Activated CD8-positive, alpha-beta T cell treated with anti-CD3 and anti-CD28 coated beads, Interleukin-2, amount 10 ng/mL, durations not matched to agents 7 days and 5 days (primary cell): ENCODE measurements around the gene MORC2. TPM values are rescaled to one million over a fixed set of nuclear protein-coding genes. Genes with fewer than 3 reads are reported as not detected.

Experiments used
- ATAC-seq: fragments of 150-1000 bp; cut with Tn5 transposase; one replicate; pipeline ENCODE4 v1.10.0; 2021; ENCODE audit warnings: moderate library complexity
- CTCF ChIA-PET: fragments of 350-600 bp; sonication (Branson Sonifier 250); formaldehyde crosslinking; loops from one replicate; lab custom pipeline; 2021; ENCODE audit warnings: antibody characterized with exemption; lab: Charles Lee
- POLR2A ChIA-PET: fragments of 350-600 bp; sonication (Branson Sonifier 250); formaldehyde crosslinking; loops from one replicate; lab custom pipeline; 2021; ENCODE audit warnings: antibody characterized with exemption; lab: Charles Lee
- DNase-seq: peaks from one replicate; pipeline ENCODE4 v3.0.0-alpha.2; 2020
- H3K27ac Mint-ChIP-seq: one replicate; pipeline ENCODE4 v1.8.0; 2021; ENCODE audit warnings: mild to moderate bottlenecking, mixed read lengths
- H3K27me3 Mint-ChIP-seq: one replicate; pipeline ENCODE4 v1.8.0; 2021; ENCODE audit warnings: low read depth, mixed read lengths
- H3K36me3 Mint-ChIP-seq: one replicate; pipeline ENCODE4 v1.8.0; 2021; ENCODE audit warnings: low read depth, mixed read lengths
- H3K4me1 Mint-ChIP-seq: one replicate; pipeline ENCODE4 v1.8.0; 2021; ENCODE audit warnings: low read depth, mixed read lengths
- H3K4me3 Mint-ChIP-seq: one replicate; pipeline ENCODE4 v1.8.0; 2021; ENCODE audit warnings: mild to moderate bottlenecking, mixed read lengths
- H3K9me3 Mint-ChIP-seq: one replicate; pipeline ENCODE4 v1.8.0; 2022; ENCODE audit warnings: mixed read lengths; ENCODE audit not compliant: insufficient read depth
- total RNA-seq, 2 experiments: library from RNA; stranded (reverse); gene quantifications; one replicate each; pipeline ENCODE4 v1.2.3, GENCODE V29; 2021

The MORC2 gene
- total RNA-seq, 2 experiments from 2014 or later = 31.3 to 31.5 TPM

DNA sequence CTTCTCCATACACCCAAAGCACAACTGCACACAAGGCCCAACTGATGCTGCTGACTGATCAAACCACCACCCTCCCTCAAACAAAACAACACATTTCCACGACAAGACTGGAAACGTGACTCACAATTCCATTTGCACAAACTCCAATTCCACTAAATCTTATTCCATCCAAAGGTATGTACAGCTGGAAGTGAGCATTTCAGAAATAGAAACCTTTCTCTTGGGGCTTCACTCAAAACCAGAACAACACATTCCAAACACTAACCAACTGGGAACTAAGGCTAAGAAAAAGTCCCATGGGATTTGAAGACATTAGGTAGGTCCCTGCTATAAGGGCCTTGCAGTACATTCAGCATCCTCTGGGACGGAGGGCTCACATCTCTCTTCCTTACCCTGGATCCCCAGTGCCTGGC lies 19.6 kb downstream of the MORC2 start:
- Mint-ChIP-seq H3K4me1 (peaks cover 46% of the 10 kb centered on the region), H3K36me3 (peaks cover 57% of the 10 kb centered on the region), H3K9me3 (no peaks in the 10 kb centered on the region), H3K27me3 (no peaks in the 10 kb centered on the region), H3K27ac (no peak overlapping the region), H3K4me3 (no peak overlapping the region)
- no peak for ATAC-seq
- ChIA-PET CTCF (interaction anchor here (0.8 to 1.7 kb wide), 5 partner anchors 17 to 136 kb away, joined by 3 to 4 read pairs (median 3); no protein-coding TSS in a partner anchor), POLR2A (no interaction called here)
- DNase-seq = no peak

DNA sequence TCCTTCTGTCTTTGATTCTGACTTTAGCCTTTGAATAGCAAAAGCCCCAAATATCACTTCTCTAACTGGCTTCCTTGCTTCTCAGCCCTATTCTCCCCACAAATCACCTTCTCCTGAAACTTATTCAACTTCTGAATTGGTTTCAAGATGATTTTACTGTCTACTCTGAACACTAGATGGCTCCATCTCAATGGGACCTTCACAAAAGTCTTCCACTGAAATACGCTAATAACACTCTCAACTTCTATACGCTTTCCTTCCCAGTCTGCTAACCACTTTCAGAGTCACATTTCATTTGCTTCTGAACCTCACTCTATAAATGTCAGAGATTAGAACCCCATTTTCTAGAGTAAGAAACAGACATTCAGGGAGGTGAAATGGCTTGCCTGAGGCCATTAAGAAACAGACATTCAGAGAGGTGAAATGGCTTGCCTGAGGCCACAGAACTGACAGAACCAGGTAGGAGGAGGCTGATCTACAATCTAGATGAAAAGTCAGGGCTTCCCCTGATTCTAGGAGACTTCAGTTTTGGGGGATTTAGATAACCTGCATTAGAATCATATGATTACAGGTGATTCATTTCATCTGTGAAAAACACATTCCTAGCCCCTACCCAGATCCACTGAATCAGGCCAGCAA lies 20.6 kb downstream of the MORC2 start:
- ChIA-PET POLR2A (no interaction called here), CTCF (interaction anchor here (0.8 to 2.8 kb wide), 7 partner anchors 18 to 137 kb away, joined by 3 to 37 read pairs (median 3); partner anchors contain the start of genes MORC2 and TUG1)
- H3K9me3 Mint-ChIP-seq = no peaks in the 10 kb centered on the region
- DNase-seq (no peak), ATAC-seq (no peak)
- no peaks in the 10 kb centered on the region for H3K27me3 Mint-ChIP-seq
- no peak overlapping the region for H3K4me3 Mint-ChIP-seq
- H3K27ac Mint-ChIP-seq = no peak overlapping the region
- peaks cover 62% of the 10 kb centered on the region for H3K36me3 Mint-ChIP-seq
- peaks cover 55% of the 10 kb centered on the region for H3K4me1 Mint-ChIP-seq

DNA sequence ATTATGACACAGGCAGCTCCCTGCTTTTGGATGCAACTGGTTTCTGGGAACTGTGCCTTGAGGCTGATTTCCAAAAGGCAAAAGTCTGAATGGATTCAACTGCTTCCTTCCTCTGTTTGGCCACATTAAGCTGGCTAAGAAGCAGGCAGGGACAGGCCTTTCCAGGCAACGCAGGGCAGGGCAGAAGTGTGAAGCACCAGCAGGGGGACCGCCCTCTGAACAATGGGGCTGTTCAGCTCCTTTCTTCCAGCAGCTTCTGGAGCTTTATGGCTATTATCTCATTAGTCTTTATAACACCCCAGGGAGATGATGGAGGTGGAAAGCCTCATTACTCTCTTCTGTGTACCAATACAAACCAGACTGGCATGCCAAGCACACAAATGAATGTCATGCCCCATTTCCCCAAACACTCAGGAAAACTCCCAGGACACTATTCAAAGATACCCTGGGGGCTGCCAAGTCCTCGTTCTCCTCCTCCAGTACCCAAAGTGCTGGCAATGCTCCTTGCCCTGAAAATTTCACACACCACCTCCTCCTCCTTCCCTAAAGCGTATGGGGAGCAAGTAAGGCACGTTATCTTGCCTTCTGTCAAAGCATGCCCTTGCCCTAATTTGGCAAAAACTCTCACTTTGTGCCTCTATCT lies 21.3 kb downstream of the MORC2 start:
- DNase-seq = no peak
- Mint-ChIP-seq H3K36me3 (peaks cover 60% of the 10 kb centered on the region), H3K27me3 (no peaks in the 10 kb centered on the region), H3K9me3 (no peaks in the 10 kb centered on the region), H3K4me1 (peaks cover 54% of the 10 kb centered on the region), H3K4me3 (no peak overlapping the region), H3K27ac (no peak overlapping the region)
- CTCF ChIA-PET = interaction anchor here (0.9 to 2.8 kb wide), 5 partner anchors 19 to 137 kb away, joined by 3 to 37 read pairs (median 9); partner anchors contain the start of genes MORC2 and TUG1
- ATAC-seq = no peak
- POLR2A ChIA-PET = interaction anchor here (1.5 to 2.9 kb wide), 2 partner anchors 22 to 24 kb away, joined by 4 to 23 read pairs; partner anchors contain the start of genes MORC2 and TUG1

DNA sequence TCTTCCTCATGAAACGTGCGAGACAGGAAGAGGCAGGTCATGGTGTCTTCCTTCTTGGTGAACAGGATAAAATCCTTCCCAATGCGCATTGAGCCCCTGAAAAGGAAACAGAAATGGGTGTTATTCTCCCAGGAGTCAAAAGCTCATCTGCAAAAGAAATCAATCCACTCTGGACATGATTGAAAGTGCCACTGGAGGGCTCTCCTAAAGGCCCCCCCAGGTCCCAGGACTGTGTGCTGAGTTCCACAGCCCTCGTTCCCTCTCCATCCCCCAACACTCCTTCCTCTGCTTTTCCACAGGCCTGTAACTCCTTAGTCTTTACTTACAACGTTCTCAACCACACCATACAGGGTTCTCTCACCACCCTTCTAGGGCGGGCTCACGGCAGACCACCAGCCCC lies 22.2 kb downstream of the MORC2 start:
- Mint-ChIP-seq H3K27ac (peak overlapping the region; percentile 56), H3K27me3 (no peaks in the 10 kb centered on the region), H3K36me3 (peaks cover 67% of the 10 kb centered on the region), H3K9me3 (no peaks in the 10 kb centered on the region), H3K4me1 (peaks cover 55% of the 10 kb centered on the region), H3K4me3 (no peak overlapping the region)
- no peak for ATAC-seq
- ChIA-PET POLR2A (interaction anchor here (1.5 to 2.9 kb wide), 2 partner anchors 23 to 25 kb away, joined by 4 to 23 read pairs; partner anchors contain the start of genes MORC2 and TUG1), CTCF (interaction anchor here (0.9 to 2.8 kb wide), 7 partner anchors 20 to 161 kb away, joined by 3 to 37 read pairs (median 5); partner anchors contain the start of genes MORC2, SELENOM and TUG1)
- no peak for DNase-seq

DNA sequence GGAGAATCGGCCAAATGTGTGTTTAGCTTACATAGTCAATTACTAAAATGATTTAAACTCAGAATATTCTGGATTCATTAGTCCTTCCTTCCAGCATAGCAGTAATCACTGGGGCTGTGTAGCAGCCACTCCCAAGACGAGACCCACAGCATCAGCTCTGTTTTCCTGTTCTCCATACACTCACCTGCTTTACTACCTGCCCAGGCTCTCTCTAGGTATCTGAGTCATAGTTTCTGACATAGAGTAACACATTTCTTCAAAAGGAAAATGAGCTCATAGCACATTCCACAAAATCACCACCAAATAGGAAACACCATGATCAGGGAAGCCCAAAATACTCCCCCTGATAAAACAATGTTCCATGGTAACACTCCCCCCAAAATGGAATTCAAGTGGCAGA lies 22.9 kb downstream of the MORC2 start:
- H3K4me1 Mint-ChIP-seq = peaks cover 57% of the 10 kb centered on the region
- peaks cover 67% of the 10 kb centered on the region for H3K36me3 Mint-ChIP-seq
- POLR2A ChIA-PET = interaction anchor here (1.5 to 2.9 kb wide), 2 partner anchors 23 to 26 kb away, joined by 4 to 23 read pairs; partner anchors contain the start of genes MORC2 and TUG1
- H3K9me3 Mint-ChIP-seq = no peaks in the 10 kb centered on the region
- no peak for ATAC-seq
- DNase-seq = no peak
- H3K4me3 Mint-ChIP-seq = no peak overlapping the region
- CTCF ChIA-PET = interaction anchor here (0.8 to 2.8 kb wide), 6 partner anchors 20 to 311 kb away, joined by 3 to 37 read pairs (median 4); partner anchors contain the start of genes SELENOM and TUG1
- H3K27me3 Mint-ChIP-seq = no peaks in the 10 kb centered on the region
- peak overlapping the region; percentile 56 for H3K27ac Mint-ChIP-seq

DNA sequence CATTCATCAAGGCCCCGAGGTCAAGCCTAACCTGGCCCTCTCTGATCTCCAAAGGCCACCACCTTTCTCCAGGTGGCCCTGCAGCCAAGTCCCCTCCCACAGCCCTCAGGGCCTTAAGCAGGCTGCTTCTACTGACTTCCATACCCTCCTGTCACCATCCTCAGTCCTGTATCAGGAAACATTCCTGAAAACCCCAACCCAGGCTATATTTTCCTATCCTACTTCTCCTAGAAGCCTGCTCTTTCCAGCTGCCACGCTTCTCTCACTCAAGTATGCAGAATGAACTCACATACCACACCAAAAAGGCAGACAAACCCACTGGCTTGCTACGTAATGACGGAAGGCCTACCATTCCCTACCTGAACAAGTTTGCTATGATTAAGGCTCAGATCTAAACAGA lies 23.6 kb downstream of the MORC2 start:
- no peaks in the 10 kb centered on the region for H3K9me3 Mint-ChIP-seq
- DNase-seq (no peak), ATAC-seq (no peak)
- H3K27me3 Mint-ChIP-seq = no peaks in the 10 kb centered on the region
- peak overlapping the region; percentile 53 for H3K27ac Mint-ChIP-seq
- H3K4me3 Mint-ChIP-seq = no peak overlapping the region
- H3K4me1 Mint-ChIP-seq = peaks cover 63% of the 10 kb centered on the region
- CTCF ChIA-PET = interaction anchor here (0.8 to 2.8 kb wide), 4 partner anchors 21 to 310 kb away, joined by 3 to 37 read pairs (median 9); partner anchors contain the start of gene SELENOM
- POLR2A ChIA-PET = interaction anchor here (2.9 kb wide), 1 partner anchor 24 kb away, joined by 23 read pairs; the partner anchor contains the start of genes MORC2 and TUG1
- H3K36me3 Mint-ChIP-seq = peaks cover 71% of the 10 kb centered on the region

DNA sequence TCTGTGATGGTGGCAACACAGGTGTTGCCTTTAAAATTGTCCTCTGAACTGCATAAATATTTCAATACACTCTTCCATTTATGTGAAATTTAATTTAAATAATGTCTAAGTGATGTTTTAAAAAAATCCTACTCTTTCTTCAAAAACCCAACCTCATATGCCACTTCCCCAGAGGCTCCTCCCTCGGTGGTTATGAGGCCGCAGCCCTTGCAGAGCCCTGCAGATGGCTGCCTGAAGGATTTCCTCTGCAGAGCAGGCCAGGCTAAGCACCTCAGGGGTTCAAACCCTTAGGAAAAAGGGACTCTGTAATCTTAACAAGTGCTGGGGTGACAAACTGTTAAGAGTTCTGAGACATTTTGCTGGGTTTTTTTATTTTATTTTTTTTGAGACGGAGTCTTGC lies 25.2 kb downstream of the MORC2 start:
- ChIA-PET POLR2A (interaction anchor here (1.3 kb wide), 1 partner anchor 25 kb away, joined by 5 read pairs; the partner anchor contains the start of genes MORC2 and TUG1), CTCF (no interaction called here)
- ATAC-seq (peak; percentile 87), DNase-seq (peak; percentile 87)
- Mint-ChIP-seq H3K9me3 (no peaks in the 10 kb centered on the region), H3K27me3 (no peaks in the 10 kb centered on the region), H3K4me1 (peaks cover 72% of the 10 kb centered on the region), H3K4me3 (peak overlapping the region; percentile 36), H3K36me3 (peaks cover 73% of the 10 kb centered on the region), H3K27ac (peak overlapping the region; percentile 73)

DNA sequence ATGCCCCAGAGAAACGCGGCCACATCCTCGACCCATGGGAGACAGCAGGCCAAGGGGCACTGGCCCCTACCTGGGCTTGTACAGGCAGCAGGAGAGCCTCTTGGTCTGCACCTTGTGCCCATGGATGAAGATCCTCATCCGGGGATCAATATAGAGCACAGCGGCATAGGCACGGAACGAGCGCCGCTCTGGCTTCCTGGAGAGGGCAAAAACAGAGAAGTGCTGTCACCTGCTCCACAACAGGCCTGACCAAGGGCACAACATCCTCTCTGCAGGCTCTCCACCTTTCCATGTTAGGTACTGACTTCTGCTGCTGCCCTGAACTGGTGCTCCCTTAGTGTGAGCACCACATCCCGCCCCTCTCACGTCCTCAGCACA lies 27.2 kb downstream of the MORC2 start:
- DNase-seq (no peak), ATAC-seq (peak; percentile 10)
- H3K27me3 Mint-ChIP-seq = no peaks in the 10 kb centered on the region
- peaks cover 67% of the 10 kb centered on the region for H3K4me1 Mint-ChIP-seq
- CTCF ChIA-PET = interaction anchor here (0.7 to 2.6 kb wide), 5 partner anchors 21 to 307 kb away, joined by 3 to 25 read pairs (median 4); no protein-coding TSS in a partner anchor
- H3K36me3 Mint-ChIP-seq = peaks cover 84% of the 10 kb centered on the region
- peak overlapping the region; percentile 88 for H3K27ac Mint-ChIP-seq
- POLR2A ChIA-PET = interaction anchor here (1.7 to 2.9 kb wide), 2 partner anchors 28 kb away, joined by 5 to 26 read pairs; partner anchors contain the start of genes MORC2 and TUG1
- no peaks in the 10 kb centered on the region for H3K9me3 Mint-ChIP-seq
- peak overlapping the region; percentile 56 for H3K4me3 Mint-ChIP-seq

DNA sequence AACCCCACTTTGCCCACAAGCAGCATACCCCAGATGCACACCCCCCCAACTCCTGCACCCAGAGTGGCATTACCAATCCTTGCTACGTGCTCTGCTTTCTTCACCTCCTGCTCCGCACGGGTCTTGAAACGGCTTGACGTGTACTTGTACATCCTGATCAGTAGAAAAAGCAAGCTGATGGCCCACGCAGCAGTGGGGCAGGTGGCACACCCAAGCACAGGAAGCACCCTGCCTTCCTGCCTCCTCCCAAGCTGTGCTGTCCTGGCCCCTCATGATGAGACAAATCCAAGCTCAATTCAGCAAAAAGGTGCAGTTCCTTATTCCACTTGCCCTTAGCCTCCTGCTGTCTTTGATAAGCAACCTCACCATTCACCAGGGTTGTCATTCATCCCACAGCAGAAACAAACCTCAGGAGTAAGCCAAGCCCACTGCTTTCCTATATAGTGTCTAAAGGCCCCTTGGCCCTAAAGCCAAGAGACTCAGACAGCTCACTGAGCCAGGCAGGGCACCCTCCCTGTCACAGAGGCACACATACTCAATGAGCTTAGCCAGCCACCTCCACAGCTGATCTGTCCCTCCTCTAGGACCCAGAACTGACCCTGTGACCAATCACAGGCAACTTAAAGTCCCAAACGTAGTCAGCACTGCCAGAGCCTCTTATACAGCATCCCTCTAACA lies 27.8 kb downstream of the MORC2 start:
- Mint-ChIP-seq H3K27me3 (no peaks in the 10 kb centered on the region), H3K27ac (peak overlapping the region; percentile 88), H3K4me3 (peak overlapping the region; percentile 56), H3K36me3 (peaks cover 84% of the 10 kb centered on the region), H3K4me1 (peaks cover 61% of the 10 kb centered on the region), H3K9me3 (no peaks in the 10 kb centered on the region)
- DNase-seq (peak; percentile 49), ATAC-seq (peak; percentile 43)
- ChIA-PET POLR2A (interaction anchor here (0.7 to 2.9 kb wide), 4 partner anchors 12 to 142 kb away, joined by 3 to 26 read pairs (median 3); partner anchors contain the start of genes MORC2 and TUG1), CTCF (interaction anchor here (0.7 to 2.6 kb wide), 5 partner anchors 20 to 307 kb away, joined by 3 to 25 read pairs (median 4); no protein-coding TSS in a partner anchor)

DNA sequence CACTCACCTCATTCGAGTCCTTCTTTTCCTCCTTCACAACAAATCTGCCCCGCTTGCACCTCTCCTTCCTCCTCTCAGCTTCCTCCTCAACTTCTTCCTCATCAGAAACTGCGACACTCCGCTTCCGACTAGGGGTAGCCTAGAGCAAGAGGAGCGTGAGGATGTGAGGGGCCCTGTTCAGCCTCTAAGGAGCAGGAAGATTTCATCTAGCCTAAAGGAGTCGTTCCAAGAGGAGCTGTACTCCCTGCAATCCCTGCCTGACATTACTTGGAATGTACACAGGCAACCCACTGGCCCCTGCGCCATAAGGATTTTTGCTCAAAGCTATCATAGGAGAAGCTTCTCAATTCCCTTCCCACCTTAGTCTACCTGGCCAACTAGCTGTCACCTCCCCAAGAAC lies 34.5 kb downstream of the MORC2 start:
- ATAC-seq (no peak), DNase-seq (no peak)
- ChIA-PET POLR2A (no interaction called here), CTCF (no interaction called here)
- H3K9me3 Mint-ChIP-seq = no peaks in the 10 kb centered on the region
- no peak overlapping the region for H3K4me3 Mint-ChIP-seq
- H3K27ac Mint-ChIP-seq = no peak overlapping the region
- H3K27me3 Mint-ChIP-seq = no peaks in the 10 kb centered on the region
- peaks cover 70% of the 10 kb centered on the region for H3K36me3 Mint-ChIP-seq
- no peaks in the 10 kb centered on the region for H3K4me1 Mint-ChIP-seq

DNA sequence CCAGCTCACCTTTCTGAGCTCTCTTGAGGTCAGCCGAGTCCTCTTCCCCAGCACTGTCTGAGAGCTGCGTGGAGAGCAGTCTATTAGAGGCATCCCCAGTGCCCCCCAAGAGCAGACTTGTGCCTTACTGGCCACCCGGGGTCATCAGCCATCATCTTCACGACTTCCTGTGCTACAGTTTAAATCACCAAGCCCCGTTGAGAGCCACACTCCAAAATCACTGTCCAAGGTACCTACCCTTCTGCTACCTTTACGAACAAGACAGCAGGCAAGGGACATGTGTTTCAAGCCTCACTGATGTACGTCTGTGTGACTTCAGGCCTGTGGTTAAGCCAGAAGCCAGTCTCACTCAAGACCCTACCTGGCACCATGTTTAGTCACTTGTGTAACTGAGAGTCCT lies 35.1 kb downstream of the MORC2 start:
- no peak overlapping the region for H3K27ac Mint-ChIP-seq
- no peak overlapping the region for H3K4me3 Mint-ChIP-seq
- DNase-seq (no peak), ATAC-seq (no peak)
- H3K36me3 Mint-ChIP-seq = peaks cover 71% of the 10 kb centered on the region
- no peaks in the 10 kb centered on the region for H3K9me3 Mint-ChIP-seq
- no peaks in the 10 kb centered on the region for H3K4me1 Mint-ChIP-seq
- CTCF ChIA-PET = no interaction called here
- POLR2A ChIA-PET = no interaction called here
- H3K27me3 Mint-ChIP-seq = no peaks in the 10 kb centered on the region
